NT2/D1 (cell line): ENCODE results near the gene CCDC107.

ENCODE experiments used
- YY1 ChIP-seq: IDR thresholded peaks from 2 replicates; pipeline ENCODE4 v1.6.1; 2011; ENCODE audit not compliant: insufficient read length, insufficient read depth
- ZNF274 ChIP-seq: IDR thresholded peaks from 2 replicates; pipeline ENCODE4 v1.6.1; 2011; ENCODE audit warnings: mild to moderate bottlenecking, low read depth, low read length

DNA sequence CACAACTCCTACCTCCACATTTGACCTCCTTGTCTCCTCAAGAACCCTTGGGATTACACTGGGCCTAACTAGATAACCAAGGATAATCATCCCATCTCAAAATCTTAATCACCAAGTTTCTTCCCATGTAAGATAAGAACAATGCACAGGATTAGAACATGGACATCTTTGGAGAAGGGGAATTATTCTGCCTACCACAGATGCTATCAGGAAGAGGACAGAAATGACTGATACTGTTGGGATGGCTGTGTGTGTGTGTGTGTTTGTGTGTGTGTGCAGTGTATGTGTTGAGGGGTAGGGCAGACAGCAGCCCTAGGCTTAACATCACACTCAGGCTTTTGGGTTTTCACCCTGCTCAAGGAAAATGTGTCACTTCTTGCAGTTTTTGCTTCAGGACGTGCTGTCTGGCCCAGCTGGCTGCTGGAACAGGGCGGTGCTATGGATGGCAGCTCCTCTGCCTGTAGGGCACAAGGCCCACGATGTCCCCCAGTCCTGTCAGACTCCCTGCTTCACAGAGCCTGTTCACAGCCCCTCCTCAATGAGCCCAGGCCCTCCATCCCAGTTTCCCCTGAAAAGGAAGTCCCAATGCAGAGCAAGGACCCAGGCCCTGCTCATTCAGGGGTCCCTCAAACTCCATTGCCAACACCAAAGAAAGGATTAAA lies 23.4 kb downstream of the CCDC107 start:
- TF ChIP-seq ZNF274 = no peak
- TF ChIP-seq YY1 = no peak
